AG04450 (cell line): Measurements from ENCODE around the gene RABGAP1. TPM values are rescaled to one million over a fixed set of nuclear protein-coding genes. Genes with fewer than 3 reads are reported as not detected.

Experiments
- CTCF ChIA-PET: fragments of 300-600, 350-600 bp; formaldehyde crosslinking; extraction: SDS; loops from one replicate; lab custom pipeline; 2022; ENCODE audit warnings: antibody characterized with exemption, inconsistent platforms; lab: Charles Lee
- POLR2A ChIA-PET: fragments of 350-600 bp; formaldehyde crosslinking; extraction: SDS; loops from one replicate; lab custom pipeline; 2021; ENCODE audit warnings: antibody characterized with exemption, inconsistent platforms; lab: Yijun Ruan, JAX
- DNase-seq: peaks from one replicate; pipeline ENCODE4 v3.0.0-alpha.2; 2011; ENCODE audit warnings: low read depth, low spot score
- H3K27ac ChIP-seq: one replicate; pipeline ENCODE4 v1.5.1; 2012; ENCODE audit warnings: low read depth, low read length, control low read depth
- H3K27me3 ChIP-seq: one replicate; pipeline ENCODE4 v1.6.0; 2012; ENCODE audit warnings: low read length; ENCODE audit not compliant: control insufficient read depth, insufficient read depth
- H3K4me3 ChIP-seq: 2 replicates; pipeline ENCODE4 v1.5.1; 2011; ENCODE audit warnings: mild to moderate bottlenecking, low read depth, low read length, control low read depth
- H3K9me3 ChIP-seq: 2 replicates; pipeline ENCODE4 v1.5.1; 2012; ENCODE audit warnings: low read length; ENCODE audit not compliant: control insufficient read depth, insufficient read depth
- CTCF ChIP-seq: IDR thresholded peaks from 2 replicates; pipeline ENCODE4 v1.5.1; 2011; ENCODE audit warnings: low read depth, low read length, control low read depth, inconsistent platforms
- polyA plus RNA-seq: library from polyadenylated mRNA; depleted of rRNA; stranded (reverse); fragments of >200 nt; gene quantifications from 2 replicates; pipeline ENCODE4 v1.2.3, GENCODE V29; 2011

Gene RABGAP1
- polyA plus RNA-seq, 1 experiment, result 69.4 TPM

DNA sequence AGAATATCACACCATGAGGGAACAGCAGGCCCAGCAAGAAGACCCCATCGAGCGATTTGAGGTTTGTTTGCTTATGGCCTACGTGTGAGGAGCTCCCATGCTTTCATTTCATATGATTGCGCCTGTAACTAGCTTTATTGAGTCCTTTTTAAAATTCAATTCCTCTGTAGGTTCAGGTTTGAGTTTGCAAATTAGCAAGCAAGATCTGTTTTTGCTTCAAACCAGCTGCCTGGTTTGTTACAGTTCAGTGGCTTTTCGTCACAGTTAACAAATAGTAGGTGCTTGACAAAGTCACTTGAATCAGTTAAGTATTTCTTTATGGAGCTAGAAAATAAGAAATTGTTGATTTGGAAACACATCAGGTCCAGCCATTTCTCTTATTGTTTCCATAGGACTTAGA, 149.0 kb downstream of the RABGAP1 start:
- POLR2A ChIA-PET, result interaction anchor here (0.9 kb wide), 1 partner anchor 21 kb away, joined by 7 read pairs; no protein-coding TSS in a partner anchor
- H3K9me3 ChIP-seq, result no peaks in the 10 kb centered on the region
- CTCF ChIA-PET, result interaction anchor here (1.2 to 3.6 kb wide), 4 partner anchors 9 to 265 kb away, joined by 3 to 24 read pairs (median 10); no protein-coding TSS in a partner anchor
- H3K27me3 ChIP-seq, result no peaks in the 10 kb centered on the region
- no peak overlapping the region for H3K27ac ChIP-seq
- no peak for DNase-seq
- no peak for TF ChIP-seq CTCF
- H3K4me3 ChIP-seq, result no peak overlapping the region

- POLR2A ChIA-PET, result interaction anchor here (0.9 kb wide), 1 partner anchor 21 kb away, joined by 7 read pairs; no protein-coding TSS in a partner anchor
- no peak overlapping the region for H3K4me3 ChIP-seq
- no peak overlapping the region for H3K27ac ChIP-seq
- CTCF ChIA-PET, result interaction anchor here (0.9 to 3.6 kb wide), 6 partner anchors 9 to 264 kb away, joined by 3 to 24 read pairs (median 10); no protein-coding TSS in a partner anchor
- H3K27me3 ChIP-seq, result no peaks in the 10 kb centered on the region
- no peaks in the 10 kb centered on the region for H3K9me3 ChIP-seq
- peak; percentile 10 for DNase-seq
- no peak for TF ChIP-seq CTCF
Measured at GRCh38 chr9:123090198-123090896, 149.5 kb downstream of the RABGAP1 start.

GRCh38 chr9:123090956-123091355, 150.1 kb downstream of the RABGAP1 start:
- Histone ChIP-seq H3K27ac (no peak overlapping the region), H3K9me3 (no peaks in the 10 kb centered on the region), H3K4me3 (no peak overlapping the region), H3K27me3 (no peaks in the 10 kb centered on the region)
- CTCF ChIA-PET, result interaction anchor here (0.9 to 3.6 kb wide), 5 partner anchors 10 to 263 kb away, joined by 3 to 24 read pairs (median 12); no protein-coding TSS in a partner anchor
- POLR2A ChIA-PET, result interaction anchor here (0.9 kb wide), 1 partner anchor 22 kb away, joined by 7 read pairs; no protein-coding TSS in a partner anchor
- no peak for DNase-seq
- no peak for TF ChIP-seq CTCF

DNA sequence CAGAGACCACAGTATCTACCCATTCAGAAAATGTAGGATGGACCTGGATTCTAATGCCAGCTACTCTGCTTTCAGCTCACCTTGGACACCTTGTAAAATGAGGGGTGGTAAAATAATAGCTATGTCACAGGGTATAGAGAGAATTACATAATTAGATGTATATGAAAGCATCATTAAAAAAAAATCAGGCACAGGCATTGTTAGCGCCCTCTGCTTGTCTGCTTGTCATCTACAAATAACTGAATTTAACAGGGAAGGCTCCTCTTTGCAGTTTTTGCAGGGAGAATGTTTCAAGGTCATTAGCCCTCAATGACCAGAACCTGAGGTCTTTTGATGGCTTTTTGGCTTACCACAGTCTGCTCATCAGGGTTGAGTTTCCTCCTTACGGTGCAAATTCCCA, 150.6 kb downstream of the RABGAP1 start:
- DNase-seq, result no peak
- POLR2A ChIA-PET, result no interaction called here
- H3K27me3 ChIP-seq, result no peaks in the 10 kb centered on the region
- H3K9me3 ChIP-seq, result no peaks in the 10 kb centered on the region
- H3K4me3 ChIP-seq, result no peak overlapping the region
- no peak overlapping the region for H3K27ac ChIP-seq
- peak; percentile 4; the same call in 1 of the 2 replicates for TF ChIP-seq CTCF
- CTCF ChIA-PET, result interaction anchor here (0.9 to 3.6 kb wide), 6 partner anchors 10 to 263 kb away, joined by 3 to 24 read pairs (median 14); no protein-coding TSS in a partner anchor

- no peaks in the 10 kb centered on the region for H3K27me3 ChIP-seq
- no peaks in the 10 kb centered on the region for H3K9me3 ChIP-seq
- POLR2A ChIA-PET, result no interaction called here
- DNase-seq, result no peak
- no peak overlapping the region for H3K27ac ChIP-seq
- CTCF ChIA-PET, result interaction anchor here (2.5 to 3.6 kb wide), 4 partner anchors 9 to 261 kb away, joined by 12 to 24 read pairs (median 18); no protein-coding TSS in a partner anchor
- H3K4me3 ChIP-seq, result no peak overlapping the region
- TF ChIP-seq CTCF, result no peak
Measured at GRCh38 chr9:123093141-123093540, 152.3 kb downstream of the RABGAP1 start.
